GM19043 (cell line): ENCODE data around the gene CAMK2D.

ENCODE experiments used
- ATAC-seq: cut with Tn5 transposase; IDR thresholded peaks from one replicate; pipeline ENCODE4 v1.9.1; 2021; ENCODE audit warnings: low read depth; ENCODE audit not compliant: unreplicated experiment

Gene CAMK2D

DNA sequence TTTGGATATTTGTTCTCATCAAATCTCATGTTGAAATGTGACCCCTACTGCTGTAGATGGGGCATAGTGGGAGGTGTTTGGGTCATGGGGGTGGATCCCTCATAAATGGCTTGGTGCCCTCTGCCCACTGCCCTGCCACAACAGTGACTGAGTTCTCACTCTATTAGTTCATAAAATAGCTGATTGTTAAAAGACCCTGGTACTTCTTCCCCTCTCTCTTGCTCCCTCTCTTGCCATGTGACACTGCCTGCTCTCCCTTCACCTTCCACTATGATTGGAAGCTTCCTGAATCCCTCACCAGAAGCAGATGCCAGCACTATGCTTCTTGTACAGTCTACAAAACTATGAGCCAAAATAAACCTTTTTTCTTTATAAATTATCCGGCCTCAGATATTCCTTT is 182.2 kb downstream of the CAMK2D start:
- ATAC-seq = no peak

DNA sequence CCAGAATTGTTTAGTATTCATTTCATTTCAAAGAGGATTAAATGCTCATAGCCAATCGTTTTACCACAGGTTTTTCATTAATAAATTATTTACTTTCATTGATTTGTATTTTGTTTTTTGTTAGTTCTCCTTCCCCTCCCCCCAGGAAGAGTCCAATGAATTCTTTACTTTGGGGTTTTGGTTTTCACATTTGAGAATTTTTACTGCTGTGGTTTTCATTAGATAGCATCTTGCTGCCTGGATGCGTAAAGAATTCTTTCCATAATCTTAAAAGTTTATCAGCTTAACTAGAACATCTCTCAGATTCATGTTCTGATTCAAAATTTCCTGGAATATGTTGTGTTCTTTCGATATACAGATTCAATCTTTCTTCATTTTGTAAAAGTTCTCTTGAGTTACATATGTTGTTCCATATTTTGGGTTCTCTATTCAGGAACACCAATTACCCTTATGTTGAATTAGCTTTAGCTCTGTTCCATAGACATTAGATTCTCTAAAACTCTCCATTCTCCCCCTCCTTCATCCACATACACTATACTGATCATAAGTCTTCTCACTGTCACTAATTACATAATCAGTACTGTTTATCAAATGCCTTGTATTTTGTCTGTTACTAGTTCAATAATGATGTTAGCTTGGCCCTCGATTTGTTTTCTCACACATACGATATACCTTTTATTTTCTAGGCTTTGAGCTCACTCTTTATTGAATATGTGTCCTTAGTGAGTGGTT is 184.4 kb downstream of the CAMK2D start:
- no peak for ATAC-seq

DNA sequence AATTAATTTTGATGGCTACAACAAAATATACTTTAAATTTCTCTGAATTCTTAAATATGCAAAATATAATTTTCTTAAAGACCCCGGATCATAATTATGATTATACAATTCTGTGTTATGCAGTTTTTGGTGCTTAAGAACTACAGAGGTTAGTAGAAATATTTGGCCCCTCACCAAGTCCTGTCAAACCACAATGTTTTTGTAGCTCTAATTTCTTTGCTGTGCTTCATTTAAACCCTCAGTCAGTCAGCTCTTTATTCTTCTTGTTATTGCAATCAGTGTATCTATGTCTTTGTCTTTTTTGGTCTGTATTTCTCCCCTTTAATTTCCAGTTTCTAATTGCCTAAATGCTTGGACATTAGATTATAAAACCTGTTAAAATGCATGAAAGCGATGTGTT is 186.1 kb downstream of the CAMK2D start:
- no peak for ATAC-seq

DNA sequence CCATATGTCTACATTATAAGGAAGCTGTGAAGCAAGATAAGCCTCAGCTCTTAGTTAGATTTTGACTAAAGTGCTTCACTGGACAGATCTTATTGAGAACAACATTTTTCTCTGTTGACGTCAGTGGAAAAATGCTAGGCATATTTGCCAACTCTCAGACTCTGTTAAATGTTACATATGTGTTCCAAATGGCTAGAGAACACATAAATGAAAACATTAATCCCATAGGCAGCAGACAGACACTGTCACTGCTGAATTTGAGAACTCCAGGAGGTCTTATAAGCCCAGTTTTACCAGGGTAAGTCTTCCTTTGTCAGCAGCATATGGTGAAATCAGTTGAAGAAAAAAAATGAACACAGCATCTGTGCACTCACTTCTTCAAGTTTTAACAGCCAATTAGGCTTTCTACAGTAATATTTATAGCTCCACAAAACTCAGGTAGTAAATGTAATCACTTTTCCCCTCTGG is 186.9 kb downstream of the CAMK2D start:
- no peak for ATAC-seq

DNA sequence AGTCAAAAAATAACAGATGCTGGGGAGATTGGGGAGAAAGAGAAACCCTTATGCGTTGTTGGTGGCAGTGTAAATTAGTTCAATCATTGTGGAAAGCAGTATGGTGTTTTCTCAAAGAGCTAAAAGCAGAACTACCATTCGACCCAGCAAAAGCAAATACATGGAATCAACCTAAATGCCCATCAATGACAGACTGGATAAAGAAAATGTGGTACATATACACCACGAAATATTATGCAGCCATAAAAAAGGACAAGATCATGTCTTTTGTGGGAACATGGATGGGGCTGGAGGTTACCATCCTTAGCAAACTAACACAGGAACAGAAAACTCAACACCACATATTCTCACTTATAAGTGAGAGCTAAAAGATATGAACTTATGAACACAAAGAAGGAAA is 188.9 kb downstream of the CAMK2D start:
- ATAC-seq = no peak

DNA sequence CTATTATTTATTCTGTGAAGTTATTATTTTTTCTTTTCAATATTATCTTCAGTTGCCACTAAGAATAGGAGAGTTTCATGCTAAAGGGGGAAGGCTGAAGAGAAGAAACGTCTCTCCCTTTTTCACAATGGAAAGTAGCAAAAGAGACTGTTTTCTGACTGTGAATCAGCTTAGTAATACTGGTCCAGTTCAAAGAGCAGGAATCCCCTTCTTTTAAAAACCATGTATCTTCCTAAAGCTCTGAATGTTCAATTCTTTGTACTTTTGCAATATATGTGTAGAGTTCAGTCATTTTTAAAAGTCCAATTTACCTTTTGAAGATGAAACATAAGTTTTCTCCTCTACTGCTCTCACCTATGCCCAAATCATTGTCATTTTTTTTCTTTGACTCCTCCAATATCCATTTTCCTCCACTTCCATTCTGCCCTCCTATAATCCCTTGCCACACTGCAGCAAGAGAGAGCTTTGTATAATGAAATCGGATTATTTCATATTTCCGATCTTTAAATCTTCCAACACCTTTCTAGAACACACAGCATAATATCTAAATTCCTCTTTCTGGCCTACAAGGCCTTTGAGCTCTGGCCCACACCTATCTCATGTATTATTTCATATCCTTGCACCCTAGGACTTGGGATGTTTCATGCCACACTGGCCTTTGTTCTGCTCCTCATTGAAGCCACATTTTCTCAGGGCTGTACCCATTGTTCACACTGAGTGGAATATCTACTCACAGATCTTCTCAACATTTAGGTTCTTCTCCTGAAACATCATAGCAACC is 195.3 kb downstream of the CAMK2D start:
- ATAC-seq = no peak

DNA sequence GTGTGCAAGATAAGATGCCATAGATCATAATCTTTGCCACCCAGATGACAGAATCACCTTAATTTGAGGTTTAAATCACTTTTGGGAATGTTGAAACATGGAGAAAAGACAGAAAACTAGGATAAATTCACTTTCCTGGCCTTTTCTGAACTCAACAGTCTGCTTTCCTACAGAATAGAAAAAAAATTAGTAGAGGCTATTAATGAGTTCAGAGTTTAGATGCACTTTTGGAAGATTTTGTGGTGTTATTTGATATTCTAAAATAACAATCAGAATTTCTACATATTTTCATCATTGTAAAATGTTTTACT is 195.9 kb downstream of the CAMK2D start:
- no peak for ATAC-seq

DNA sequence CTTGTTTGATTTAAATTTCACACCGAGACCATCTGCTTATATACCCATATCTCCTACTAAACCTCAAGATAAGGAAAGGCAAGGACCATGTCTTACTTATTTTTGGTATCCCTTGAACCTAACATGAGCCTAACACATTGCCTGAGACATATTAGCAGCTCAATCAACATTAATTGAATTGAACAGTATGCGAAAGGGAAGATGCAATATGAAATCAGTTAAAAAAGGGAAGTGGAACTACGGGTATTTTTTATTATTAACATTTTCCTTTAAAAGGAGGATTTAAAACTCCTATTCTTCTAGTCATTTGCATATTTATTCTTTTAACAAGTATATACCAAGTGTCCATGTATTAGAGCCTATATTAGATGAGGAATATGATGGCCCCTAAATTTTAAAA is 197.0 kb downstream of the CAMK2D start:
- peak; percentile 26 for ATAC-seq

DNA sequence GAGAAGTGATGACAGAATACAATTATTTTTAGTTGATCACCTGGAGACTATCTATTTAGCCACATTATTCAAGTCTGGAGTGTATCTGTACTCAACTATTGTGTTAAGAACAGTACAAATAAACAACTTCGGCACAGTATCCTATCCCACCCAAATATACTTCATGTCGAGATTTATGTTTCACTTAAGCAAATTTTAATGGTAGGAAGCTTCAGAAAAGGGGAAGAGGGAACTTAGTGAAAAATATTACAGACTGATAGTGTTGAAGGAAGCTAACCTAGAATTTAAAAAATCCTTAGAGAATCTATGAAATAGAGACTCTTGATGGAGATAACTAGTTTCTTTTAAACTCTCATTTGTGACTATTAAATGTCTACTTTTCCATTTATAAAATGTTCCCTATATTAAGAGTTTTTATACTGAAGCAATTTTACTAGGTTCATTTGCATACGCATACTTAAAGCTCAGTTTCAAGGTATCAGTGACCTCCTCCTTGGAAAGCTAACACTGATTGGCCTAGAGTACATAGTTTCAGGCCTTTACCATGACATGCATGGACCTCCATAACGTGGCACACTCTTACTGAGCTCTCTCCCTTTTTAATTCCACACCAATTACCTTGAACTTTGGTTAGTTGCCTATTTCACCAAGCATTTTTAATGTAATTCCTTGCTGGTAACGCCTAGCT is 197.7 kb downstream of the CAMK2D start:
- ATAC-seq = no peak

DNA sequence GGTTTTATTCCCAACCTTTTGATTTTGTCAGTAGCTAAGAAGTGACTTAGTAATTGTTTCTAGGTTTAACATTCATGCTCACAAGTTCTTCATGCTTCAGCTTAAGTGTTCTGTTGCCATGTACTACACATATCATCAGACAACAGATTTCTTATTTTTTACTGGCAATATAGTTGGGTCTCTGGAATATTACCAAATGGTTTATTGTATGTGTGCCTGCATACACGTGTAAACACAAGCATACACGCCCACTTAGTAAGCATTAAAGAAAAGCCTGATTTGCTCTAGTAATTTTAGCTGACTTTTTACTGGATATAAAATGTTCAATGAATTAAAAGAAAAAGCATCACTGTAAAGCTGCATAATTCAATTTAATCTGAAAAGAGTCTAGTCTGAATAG is 199.8 kb downstream of the CAMK2D start:
- no peak for ATAC-seq

DNA sequence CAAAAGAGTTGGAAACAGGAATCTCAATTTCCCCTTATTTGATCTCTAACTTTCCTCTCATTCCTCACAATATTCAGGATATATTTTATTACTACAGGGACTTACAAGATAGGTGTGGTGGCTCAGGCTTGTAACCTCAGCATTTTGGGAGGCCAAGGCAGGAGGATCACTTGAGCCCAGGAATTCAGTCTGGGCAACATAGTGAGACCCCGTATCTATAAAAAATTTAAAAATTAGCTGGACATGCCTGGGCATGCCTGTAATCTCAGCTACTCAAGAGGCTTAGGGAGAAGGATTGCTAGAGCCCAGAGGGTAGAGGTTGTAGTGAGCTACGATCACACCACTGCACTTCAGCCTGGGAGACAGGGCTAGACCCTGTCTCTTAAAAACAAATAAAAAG is 200.4 kb downstream of the CAMK2D start:
- no peak for ATAC-seq

DNA sequence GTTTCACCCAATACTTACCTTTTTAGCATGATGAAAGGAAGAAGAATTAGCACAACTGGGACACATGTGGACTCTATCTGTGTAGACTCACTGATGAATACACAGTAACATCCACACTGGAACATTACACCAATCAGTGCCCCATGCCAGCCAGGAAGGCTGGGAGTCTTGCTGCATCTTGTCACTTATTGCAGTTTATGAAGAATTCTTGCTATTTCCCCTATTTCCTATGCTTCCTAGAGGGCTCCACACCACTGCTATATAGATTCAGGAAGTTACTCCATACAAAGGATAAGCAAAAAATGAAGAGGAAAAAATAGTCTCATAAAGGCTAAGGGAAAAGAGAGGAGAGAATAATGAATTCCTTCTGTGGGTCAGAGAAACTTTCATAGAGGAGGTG is 201.0 kb downstream of the CAMK2D start:
- no peak for ATAC-seq

DNA sequence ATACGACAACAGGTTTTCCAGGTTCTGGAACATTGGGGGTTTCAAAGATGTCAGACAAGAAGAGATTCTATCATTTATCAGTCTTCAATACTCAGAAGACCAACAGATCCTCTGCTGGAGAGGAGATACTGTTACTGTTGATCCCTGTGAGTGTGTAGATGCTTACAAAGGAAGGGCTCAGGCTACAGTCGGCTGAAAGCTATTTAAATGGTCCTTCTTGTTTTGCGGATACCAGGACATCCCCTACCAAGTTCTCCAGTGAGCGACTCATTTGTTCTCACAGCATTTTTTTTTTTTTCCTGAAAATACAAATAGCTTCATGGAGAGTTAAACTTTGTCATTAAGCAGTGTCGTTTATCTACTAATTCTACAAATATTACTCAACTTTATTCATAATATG is 201.6 kb downstream of the CAMK2D start:
- ATAC-seq = no peak

DNA sequence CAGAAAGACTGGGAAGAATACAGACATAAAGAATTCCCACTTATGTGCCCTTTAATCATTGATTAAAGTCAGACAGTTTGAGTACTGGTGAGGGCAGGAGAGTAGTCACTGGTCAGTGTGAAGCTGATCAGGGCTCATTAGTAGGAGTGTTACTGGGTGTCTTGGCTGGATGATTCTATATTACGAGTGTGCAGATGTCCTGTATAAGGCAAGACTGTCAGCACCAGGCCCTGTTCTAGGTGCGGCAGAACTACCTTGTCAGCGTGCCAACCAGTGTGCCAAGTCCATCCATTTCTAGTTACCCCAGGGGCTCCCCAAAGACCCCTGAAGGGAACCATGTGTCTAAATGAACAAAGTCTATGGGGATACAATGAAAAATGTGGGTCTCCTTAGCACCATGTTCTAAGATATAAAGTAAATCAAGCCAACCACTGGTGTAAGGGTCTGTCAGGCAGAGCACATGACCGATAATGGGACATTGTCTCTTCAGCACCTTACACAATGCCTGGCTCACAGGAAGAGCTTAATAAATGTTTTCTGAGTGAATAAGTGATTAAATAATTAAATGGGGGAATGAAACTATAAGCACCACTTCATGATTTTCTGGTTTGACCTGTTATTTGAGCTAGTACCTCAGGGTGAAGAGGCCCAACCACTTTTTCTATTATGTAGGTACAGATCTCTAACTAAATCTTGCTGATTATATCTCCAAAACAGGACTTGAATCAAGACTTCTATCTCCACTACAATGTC is 205.0 kb downstream of the CAMK2D start:
- no peak for ATAC-seq

DNA sequence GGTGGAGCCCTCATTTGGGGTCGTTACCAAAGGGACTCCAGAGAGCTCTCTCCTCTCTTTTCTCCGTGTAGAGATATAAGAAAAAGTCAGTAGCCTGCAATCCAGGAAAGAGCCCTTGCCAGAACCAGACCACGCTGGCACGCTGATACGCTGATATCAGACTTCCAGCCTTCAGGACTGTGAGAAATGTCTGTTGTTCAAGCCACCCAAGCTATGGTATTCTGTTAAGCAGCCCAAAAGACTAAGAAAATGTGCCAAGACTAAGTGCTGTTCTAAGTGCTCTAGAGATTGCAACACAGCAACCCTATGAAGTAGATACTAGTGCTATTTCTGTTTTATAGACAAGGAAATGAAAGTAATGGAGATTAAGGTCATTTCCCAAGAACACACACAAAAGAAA is 205.7 kb downstream of the CAMK2D start:
- ATAC-seq = no peak

DNA sequence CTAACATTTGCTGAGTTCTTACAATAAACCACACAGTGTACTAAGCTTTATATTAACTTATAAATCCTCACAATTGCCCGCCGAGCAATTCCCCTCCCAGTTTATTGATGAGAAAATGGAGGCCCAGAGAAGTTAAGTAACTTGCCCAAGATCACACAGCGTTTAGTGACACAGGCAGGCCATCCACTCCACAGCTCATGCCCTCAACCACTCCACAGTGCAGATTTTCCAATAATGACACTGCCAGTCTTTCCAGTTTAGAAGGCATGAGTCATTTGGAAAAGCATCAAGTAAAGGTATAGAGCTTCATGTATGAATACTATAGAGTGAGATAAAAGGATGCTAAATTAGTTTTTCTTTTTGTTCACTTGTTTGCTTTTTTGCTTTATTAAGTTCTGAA is 208.5 kb downstream of the CAMK2D start:
- no peak for ATAC-seq

DNA sequence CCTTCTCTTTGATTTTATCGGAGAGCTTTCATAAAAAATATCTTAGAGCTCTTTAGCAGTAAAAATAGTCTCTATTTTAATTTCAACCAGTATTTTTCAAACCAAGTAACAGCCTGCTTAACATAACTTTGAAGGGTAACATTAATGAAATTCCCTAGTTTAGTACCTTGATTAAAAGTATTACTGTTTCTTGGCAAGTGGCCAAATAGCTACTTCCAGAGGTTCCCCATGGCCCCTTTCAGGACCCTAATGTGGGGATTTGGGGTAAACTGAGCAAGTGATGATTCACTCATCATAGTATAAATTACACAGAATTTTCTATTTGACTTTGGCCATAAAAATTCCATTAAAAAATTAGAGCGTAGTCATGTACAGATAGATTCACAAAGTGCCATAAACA is 211.0 kb downstream of the CAMK2D start:
- no peak for ATAC-seq

DNA sequence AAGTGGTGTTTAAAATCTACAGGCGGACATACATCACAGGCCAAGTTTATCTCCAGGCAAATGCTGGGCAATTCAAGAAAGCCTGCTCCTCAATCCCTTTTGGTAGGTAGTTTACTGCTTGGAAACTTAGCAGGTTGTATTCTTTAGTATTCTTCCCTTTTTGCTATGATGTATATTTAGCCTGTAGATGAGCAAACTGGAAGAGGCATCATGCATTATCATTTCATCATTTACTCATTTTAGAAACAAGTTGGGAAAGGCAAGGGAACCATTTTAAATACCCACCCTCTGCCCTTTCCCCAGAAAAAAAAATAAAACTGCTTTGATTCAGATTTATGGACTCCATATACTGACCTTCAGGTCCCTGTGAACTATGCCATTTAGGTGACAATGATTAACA is 213.2 kb downstream of the CAMK2D start:
- no peak for ATAC-seq

DNA sequence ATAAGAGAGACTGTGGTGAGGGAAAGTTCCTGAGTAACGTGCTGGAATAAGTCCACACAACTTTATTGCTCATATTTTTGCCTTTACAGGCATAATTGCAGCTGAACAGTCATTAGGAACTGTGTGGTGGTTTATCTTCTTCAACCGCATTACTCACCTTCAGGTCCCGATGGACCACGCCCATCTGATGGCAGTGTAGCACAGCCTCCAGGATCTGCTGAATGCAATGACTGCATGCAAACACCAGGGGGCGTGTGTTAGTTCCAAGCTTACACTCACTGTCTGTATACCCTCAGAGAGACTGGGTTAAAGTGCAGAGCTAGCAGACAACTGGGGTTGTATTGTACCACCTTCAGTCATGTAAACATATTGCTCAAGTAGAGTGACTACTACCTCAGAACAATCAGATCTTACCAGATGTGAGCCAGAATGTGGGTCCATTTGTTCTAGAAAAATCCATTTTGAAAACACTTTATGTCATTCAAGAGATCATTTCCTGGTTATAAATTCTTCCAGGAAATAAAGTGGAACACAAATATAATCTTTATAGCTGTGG is 214.0 kb downstream of the CAMK2D start:
- ATAC-seq = peak; percentile 96

DNA sequence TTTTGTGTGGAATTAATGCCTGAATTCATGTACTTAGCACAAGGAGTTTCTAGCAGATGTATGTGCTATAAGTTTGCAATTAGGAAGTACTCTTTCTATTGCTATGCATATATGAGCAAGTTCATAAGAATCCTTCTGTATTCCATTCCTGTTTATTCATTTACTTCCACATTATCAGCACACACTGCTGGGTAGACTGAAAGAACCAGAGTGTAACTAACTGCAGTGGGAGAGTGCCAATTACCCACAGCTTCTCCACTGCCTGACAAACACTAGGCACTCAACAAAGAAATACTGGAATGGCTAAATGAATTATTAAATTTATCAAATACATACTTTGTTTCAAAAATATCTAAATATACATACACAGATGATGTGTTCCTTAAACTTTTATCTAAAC is 219.6 kb downstream of the CAMK2D start:
- ATAC-seq = no peak

DNA sequence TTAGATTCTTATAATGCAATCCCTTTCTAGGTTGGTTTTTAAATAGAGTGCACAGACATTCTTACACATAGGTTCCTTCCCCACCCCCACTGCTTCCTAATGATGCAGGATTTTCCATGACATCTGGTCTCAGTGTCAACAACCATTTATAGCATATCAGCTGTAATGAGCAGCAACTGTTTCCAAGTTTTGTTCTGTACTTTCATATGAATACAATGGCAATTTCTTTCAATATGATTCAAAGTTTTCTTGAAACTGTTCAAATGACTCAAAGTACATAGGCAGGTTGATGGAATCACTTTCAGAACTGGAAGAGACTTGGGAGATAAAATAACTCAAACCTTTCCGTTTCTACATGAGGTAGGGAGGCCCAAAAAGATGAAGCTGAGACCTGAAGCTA is 220.7 kb downstream of the CAMK2D start:
- ATAC-seq = no peak
